ENCODE results near the gene MFAP4.

DNA sequence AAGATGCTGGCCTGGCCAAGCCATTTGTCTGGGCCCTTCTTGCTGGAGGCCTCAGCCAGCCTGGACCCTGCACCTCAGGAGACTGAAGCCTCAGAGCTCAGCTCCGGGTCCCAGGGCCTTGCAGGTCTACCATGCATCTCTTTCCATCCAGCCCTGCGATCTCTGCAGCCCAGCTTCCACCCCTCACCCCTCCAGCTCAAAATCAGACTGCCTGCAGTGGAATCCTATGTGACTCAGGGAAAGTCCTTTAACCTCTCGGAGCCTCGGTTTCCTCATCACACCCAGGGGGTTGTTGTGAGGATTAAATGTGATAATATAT, 21.5 kb downstream of the MFAP4 start:
- TF ChIP-seq GABPA (IDR thresholded peaks at IDR 0.05; ENCODE audit: low read depth): no peak
- TF ChIP-seq, protein P1, sequence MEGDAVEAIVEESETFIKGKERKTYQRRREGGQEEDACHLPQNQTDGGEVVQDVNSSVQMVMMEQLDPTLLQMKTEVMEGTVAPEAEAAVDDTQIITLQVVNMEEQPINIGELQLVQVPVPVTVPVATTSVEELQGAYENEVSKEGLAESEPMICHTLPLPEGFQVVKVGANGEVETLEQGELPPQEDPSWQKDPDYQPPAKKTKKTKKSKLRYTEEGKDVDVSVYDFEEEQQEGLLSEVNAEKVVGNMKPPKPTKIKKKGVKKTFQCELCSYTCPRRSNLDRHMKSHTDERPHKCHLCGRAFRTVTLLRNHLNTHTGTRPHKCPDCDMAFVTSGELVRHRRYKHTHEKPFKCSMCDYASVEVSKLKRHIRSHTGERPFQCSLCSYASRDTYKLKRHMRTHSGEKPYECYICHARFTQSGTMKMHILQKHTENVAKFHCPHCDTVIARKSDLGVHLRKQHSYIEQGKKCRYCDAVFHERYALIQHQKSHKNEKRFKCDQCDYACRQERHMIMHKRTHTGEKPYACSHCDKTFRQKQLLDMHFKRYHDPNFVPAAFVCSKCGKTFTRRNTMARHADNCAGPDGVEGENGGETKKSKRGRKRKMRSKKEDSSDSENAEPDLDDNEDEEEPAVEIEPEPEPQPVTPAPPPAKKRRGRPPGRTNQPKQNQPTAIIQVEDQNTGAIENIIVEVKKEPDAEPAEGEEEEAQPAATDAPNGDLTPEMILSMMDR (IDR thresholded peaks at IDR 0.05; ENCODE audit: insufficient read depth, low read length): no peak
- TF ChIP-seq, protein P2, sequence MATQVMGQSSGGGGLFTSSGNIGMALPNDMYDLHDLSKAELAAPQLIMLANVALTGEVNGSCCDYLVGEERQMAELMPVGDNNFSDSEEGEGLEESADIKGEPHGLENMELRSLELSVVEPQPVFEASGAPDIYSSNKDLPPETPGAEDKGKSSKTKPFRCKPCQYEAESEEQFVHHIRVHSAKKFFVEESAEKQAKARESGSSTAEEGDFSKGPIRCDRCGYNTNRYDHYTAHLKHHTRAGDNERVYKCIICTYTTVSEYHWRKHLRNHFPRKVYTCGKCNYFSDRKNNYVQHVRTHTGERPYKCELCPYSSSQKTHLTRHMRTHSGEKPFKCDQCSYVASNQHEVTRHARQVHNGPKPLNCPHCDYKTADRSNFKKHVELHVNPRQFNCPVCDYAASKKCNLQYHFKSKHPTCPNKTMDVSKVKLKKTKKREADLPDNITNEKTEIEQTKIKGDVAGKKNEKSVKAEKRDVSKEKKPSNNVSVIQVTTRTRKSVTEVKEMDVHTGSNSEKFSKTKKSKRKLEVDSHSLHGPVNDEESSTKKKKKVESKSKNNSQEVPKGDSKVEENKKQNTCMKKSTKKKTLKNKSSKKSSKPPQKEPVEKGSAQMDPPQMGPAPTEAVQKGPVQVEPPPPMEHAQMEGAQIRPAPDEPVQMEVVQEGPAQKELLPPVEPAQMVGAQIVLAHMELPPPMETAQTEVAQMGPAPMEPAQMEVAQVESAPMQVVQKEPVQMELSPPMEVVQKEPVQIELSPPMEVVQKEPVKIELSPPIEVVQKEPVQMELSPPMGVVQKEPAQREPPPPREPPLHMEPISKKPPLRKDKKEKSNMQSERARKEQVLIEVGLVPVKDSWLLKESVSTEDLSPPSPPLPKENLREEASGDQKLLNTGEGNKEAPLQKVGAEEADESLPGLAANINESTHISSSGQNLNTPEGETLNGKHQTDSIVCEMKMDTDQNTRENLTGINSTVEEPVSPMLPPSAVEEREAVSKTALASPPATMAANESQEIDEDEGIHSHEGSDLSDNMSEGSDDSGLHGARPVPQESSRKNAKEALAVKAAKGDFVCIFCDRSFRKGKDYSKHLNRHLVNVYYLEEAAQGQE (IDR thresholded peaks at IDR 0.05; ENCODE audit: insufficient replicate concordance, low read depth): no peak
